Activated B cell treated with CpG ODN at 0.5 μM for 24 hours (primary cell): ENCODE results near the gene ANKS3. TPM values are rescaled to one million over a fixed set of nuclear protein-coding genes. Genes with fewer than 3 reads are reported as not detected.

Experiments used
- ATAC-seq: fragments of 200-7000 bp; cut with Tn5 transposase; one replicate; pipeline ENCODE4 v1.10.0; 2021; ENCODE audit warnings: low read depth, mild to moderate bottlenecking, moderate library complexity
- CTCF ChIA-PET: fragments of 350-600 bp; sonication (Branson Sonifier 250); formaldehyde crosslinking; loops from one replicate; lab custom pipeline; 2021; ENCODE audit warnings: antibody characterized with exemption; lab: Charles Lee
- POLR2A ChIA-PET: fragments of 350-600 bp; sonication (Branson Sonifier 250); formaldehyde crosslinking; loops from one replicate; lab custom pipeline; 2021; ENCODE audit warnings: antibody characterized with exemption; lab: Charles Lee
- DNase-seq: peaks from one replicate; pipeline ENCODE4 v3.0.0; 2022
- H3K27ac Mint-ChIP-seq: one replicate; pipeline ENCODE4 v1.8.0; 2020; ENCODE audit warnings: mixed read lengths
- H3K27me3 Mint-ChIP-seq: one replicate; pipeline ENCODE4 v1.8.0; 2021; ENCODE audit warnings: mixed read lengths
- H3K36me3 Mint-ChIP-seq: one replicate; pipeline ENCODE4 v1.8.0; 2021; ENCODE audit warnings: low read depth, mixed read lengths
- H3K4me1 Mint-ChIP-seq: one replicate; pipeline ENCODE4 v1.8.0; 2021; ENCODE audit warnings: mixed read lengths
- H3K4me3 Mint-ChIP-seq: one replicate; pipeline ENCODE4 v1.8.0; 2020; ENCODE audit warnings: mild to moderate bottlenecking, mixed read lengths
- H3K9me3 Mint-ChIP-seq: one replicate; pipeline ENCODE4 v1.8.0; 2020; ENCODE audit warnings: mixed read lengths
- CTCF ChIP-seq: fragments of 200-600 bp; IDR thresholded peaks from one replicate; pipeline ENCODE4 v1.8.0; 2022; ENCODE audit warnings: antibody characterized with exemption, mild to moderate bottlenecking
- intact Hi-C: fragments of 100-400 bp; cut with micrococcal nuclease; formaldehyde crosslinking; loops from one replicate; pipeline ENCODE4 v1.15.1; 2024
- total RNA-seq: library from RNA; stranded (reverse); gene quantifications from 2 replicates; pipeline ENCODE4 v1.2.3, GENCODE V29; 2022

Gene ANKS3
- total RNA-seq, 1 donor from 2014 or later, result 21.9 TPM

GRCh38 chr16:4726616-4727015 lies 7.5 kb downstream of the ANKS3 start:
- Mint-ChIP-seq H3K4me3 (no peak overlapping the region), H3K27ac (no peak overlapping the region), H3K4me1 (no peaks in the 10 kb centered on the region), H3K27me3 (no peaks in the 10 kb centered on the region), H3K36me3 (peaks cover 60% of the 10 kb centered on the region), H3K9me3 (no peaks in the 10 kb centered on the region)
- no peak for DNase-seq
- TF ChIP-seq CTCF, result no peak
- ChIA-PET CTCF (no interaction called here), POLR2A (interaction anchor here (0.5 kb wide), 1 partner anchor 107 kb away, joined by 3 read pairs; no protein-coding TSS in a partner anchor)
- ATAC-seq, result no peak
- intact Hi-C loops, result no loop called here

GRCh38 chr16:4724661-4725270 lies 9.3 kb downstream of the ANKS3 start:
- TF ChIP-seq CTCF, result no peak
- Mint-ChIP-seq H3K4me1 (no peaks in the 10 kb centered on the region), H3K4me3 (no peak overlapping the region), H3K27ac (no peak overlapping the region), H3K36me3 (peaks cover 55% of the 10 kb centered on the region), H3K27me3 (no peaks in the 10 kb centered on the region), H3K9me3 (no peaks in the 10 kb centered on the region)
- ChIA-PET CTCF (no interaction called here), POLR2A (no interaction called here)
- no peak for DNase-seq
- ATAC-seq, result no peak
- intact Hi-C loops, result no loop called here

- Mint-ChIP-seq H3K4me3 (no peak overlapping the region), H3K27ac (no peak overlapping the region), H3K36me3 (peaks cover 44% of the 10 kb centered on the region), H3K4me1 (peaks cover 12% of the 10 kb centered on the region), H3K9me3 (no peaks in the 10 kb centered on the region), H3K27me3 (no peaks in the 10 kb centered on the region)
- ChIA-PET POLR2A (no interaction called here), CTCF (no interaction called here)
- DNase-seq (no peak), ATAC-seq (no peak)
- no peak for TF ChIP-seq CTCF
- intact Hi-C loops, result no loop called here
Measured at GRCh38 chr16:4723071-4723767, 10.9 kb downstream of the ANKS3 start.

GRCh38 chr16:4718466-4718865 lies 15.6 kb downstream of the ANKS3 start:
- Mint-ChIP-seq H3K36me3 (peaks cover 27% of the 10 kb centered on the region), H3K4me3 (no peak overlapping the region), H3K27me3 (no peaks in the 10 kb centered on the region), H3K27ac (peak overlapping the region; percentile 30), H3K9me3 (no peaks in the 10 kb centered on the region), H3K4me1 (peaks cover 14% of the 10 kb centered on the region)
- ATAC-seq (no peak), DNase-seq (no peak)
- intact Hi-C loops, result no loop called here
- no peak for TF ChIP-seq CTCF
- CTCF ChIA-PET, result no interaction called here
- POLR2A ChIA-PET, result no interaction called here

- ChIA-PET POLR2A (interaction anchor here (0.7 kb wide), 1 partner anchor 441 kb away, joined by 3 read pairs; no protein-coding TSS in a partner anchor), CTCF (no interaction called here)
Measured at GRCh38 chr16:4714996-4715395, 19.1 kb downstream of the ANKS3 start.

More at GRCh38 chr16:4714996-4715395, 19.1 kb downstream of the ANKS3 start:
- Mint-ChIP-seq H3K4me3 (no peak overlapping the region), H3K27me3 (no peaks in the 10 kb centered on the region), H3K27ac (no peak overlapping the region), H3K9me3 (no peaks in the 10 kb centered on the region), H3K36me3 (peaks cover 33% of the 10 kb centered on the region), H3K4me1 (peaks cover 14% of the 10 kb centered on the region)
- DNase-seq (no peak), ATAC-seq (no peak)
- intact Hi-C loops, result no loop called here
- TF ChIP-seq CTCF, result no peak
